ENCODE measurements around the gene ABCC8.
A peak's percentile ranks its signal among the peaks of the same experiment; 100 is the strongest.

ABCC8 gene

GRCh38 chr11:17384002-17384511 lies 92.6 kb downstream of the ABCC8 start:
- peak; percentile 76 for DNase-seq

- peak; percentile 2 for DNase-seq
Measured at GRCh38 chr11:17383461-17383860, 93.2 kb downstream of the ABCC8 start.

GRCh38 chr11:17382046-17382728 lies 94.5 kb downstream of the ABCC8 start:
- DNase-seq = no peak

GRCh38 chr11:17381156-17381555 lies 95.5 kb downstream of the ABCC8 start:
- DNase-seq = no peak

- DNase-seq = no peak
Measured at GRCh38 chr11:17379383-17380180, 97.1 kb downstream of the ABCC8 start.

GRCh38 chr11:17378655-17379054 lies 98.0 kb downstream of the ABCC8 start:
- DNase-seq = no peak

GRCh38 chr11:17376493-17376892 lies 100.2 kb downstream of the ABCC8 start:
- no peak for DNase-seq

- no peak for DNase-seq
Measured at GRCh38 chr11:17375547-17375946, 101.1 kb downstream of the ABCC8 start.

GRCh38 chr11:17371614-17372013 lies 105.0 kb downstream of the ABCC8 start:
- no peak for DNase-seq

- DNase-seq = no peak
Measured at GRCh38 chr11:17369684-17370243, 106.9 kb downstream of the ABCC8 start.

- DNase-seq = no peak
Measured at GRCh38 chr11:17369094-17369493, 107.6 kb downstream of the ABCC8 start.

- DNase-seq = no peak
Measured at GRCh38 chr11:17368551-17368950, 108.1 kb downstream of the ABCC8 start.

- no peak for DNase-seq
Measured at GRCh38 chr11:17366495-17366894, 110.2 kb downstream of the ABCC8 start.

- DNase-seq = peak; percentile 82
Measured at GRCh38 chr11:17354601-17354991, 122.0 kb downstream of the ABCC8 start.

GRCh38 chr11:17353821-17354600 lies 122.6 kb downstream of the ABCC8 start:
- DNase-seq = no peak

- peak; percentile 49 for DNase-seq
Measured at GRCh38 chr11:17352950-17353820, 123.5 kb downstream of the ABCC8 start.

GRCh38 chr11:17351510-17352176 lies 125.0 kb downstream of the ABCC8 start, which contains the start of gene NCR3LG1:
NCR3LG1 (plus strand) TSS chr11:17351800; CDS start chr11:17351970, 170 bp downstream.
- peak; percentile 72 for DNase-seq

GRCh38 chr11:17351172-17351509 lies 125.5 kb downstream of the ABCC8 start:
- DNase-seq = no peak

- DNase-seq = no peak
Measured at GRCh38 chr11:17350455-17351171, 126.0 kb downstream of the ABCC8 start.

GRCh38 chr11:17347676-17348075 lies 129.0 kb downstream of the ABCC8 start:
- DNase-seq = no peak

GRCh38 chr11:17343907-17344306 lies 132.7 kb downstream of the ABCC8 start:
- no peak for DNase-seq
